ENCODE measurements around the gene PBX2.

DNA sequence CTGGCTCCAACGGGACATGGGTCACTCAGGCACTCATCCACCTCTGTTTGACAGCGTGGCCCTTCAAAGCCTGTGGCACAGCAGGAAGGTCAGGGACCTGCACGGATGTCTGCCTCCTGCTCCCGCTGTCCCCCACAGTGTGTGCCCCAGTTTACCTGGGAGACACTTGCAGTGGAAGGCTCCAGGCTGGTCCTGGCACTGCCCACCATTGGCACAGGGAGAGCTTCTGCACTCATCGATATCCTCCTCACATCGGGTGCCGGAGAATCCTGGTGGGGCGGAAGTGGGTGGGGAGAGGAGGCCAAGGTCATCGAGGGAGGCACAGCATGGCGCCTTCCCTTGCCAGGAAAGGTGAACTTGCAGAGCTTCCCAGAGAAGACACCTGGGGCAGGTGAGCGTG lies 27.0 kb upstream of the PBX2 start:
- no peak for TF ChIP-seq EZH2phosphoT487 (IDR thresholded peaks at IDR 0.05; ENCODE audit: unreplicated experiment)
- TF ChIP-seq CTCF (conservative IDR thresholded peaks at IDR 0.05; ENCODE audit: low read depth in 2 of 2), result no peak
- TF ChIP-seq POLR2AphosphoS5 (IDR thresholded peaks at IDR 0.05; ENCODE audit: low read depth), result no peak
- no peak for TF ChIP-seq EZH2 (IDR thresholded peaks at IDR 0.05; ENCODE audit: low read depth, unreplicated experiment)
- TF ChIP-seq, protein P1, sequence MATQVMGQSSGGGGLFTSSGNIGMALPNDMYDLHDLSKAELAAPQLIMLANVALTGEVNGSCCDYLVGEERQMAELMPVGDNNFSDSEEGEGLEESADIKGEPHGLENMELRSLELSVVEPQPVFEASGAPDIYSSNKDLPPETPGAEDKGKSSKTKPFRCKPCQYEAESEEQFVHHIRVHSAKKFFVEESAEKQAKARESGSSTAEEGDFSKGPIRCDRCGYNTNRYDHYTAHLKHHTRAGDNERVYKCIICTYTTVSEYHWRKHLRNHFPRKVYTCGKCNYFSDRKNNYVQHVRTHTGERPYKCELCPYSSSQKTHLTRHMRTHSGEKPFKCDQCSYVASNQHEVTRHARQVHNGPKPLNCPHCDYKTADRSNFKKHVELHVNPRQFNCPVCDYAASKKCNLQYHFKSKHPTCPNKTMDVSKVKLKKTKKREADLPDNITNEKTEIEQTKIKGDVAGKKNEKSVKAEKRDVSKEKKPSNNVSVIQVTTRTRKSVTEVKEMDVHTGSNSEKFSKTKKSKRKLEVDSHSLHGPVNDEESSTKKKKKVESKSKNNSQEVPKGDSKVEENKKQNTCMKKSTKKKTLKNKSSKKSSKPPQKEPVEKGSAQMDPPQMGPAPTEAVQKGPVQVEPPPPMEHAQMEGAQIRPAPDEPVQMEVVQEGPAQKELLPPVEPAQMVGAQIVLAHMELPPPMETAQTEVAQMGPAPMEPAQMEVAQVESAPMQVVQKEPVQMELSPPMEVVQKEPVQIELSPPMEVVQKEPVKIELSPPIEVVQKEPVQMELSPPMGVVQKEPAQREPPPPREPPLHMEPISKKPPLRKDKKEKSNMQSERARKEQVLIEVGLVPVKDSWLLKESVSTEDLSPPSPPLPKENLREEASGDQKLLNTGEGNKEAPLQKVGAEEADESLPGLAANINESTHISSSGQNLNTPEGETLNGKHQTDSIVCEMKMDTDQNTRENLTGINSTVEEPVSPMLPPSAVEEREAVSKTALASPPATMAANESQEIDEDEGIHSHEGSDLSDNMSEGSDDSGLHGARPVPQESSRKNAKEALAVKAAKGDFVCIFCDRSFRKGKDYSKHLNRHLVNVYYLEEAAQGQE (IDR thresholded peaks at IDR 0.05; ENCODE audit: unreplicated experiment), result no peak
- TF ChIP-seq ZNF114 (CRISPR knock-in tag; IDR thresholded peaks at IDR 0.05), result no peak
- TF ChIP-seq CREB1 (CRISPR knock-in tag; IDR thresholded peaks at IDR 0.05; ENCODE audit: low read depth), result no peak
